HG02610 (cell line): ENCODE results near the gene CSDE1.

ENCODE experiments used
- ATAC-seq: cut with Tn5 transposase; IDR thresholded peaks from one replicate; pipeline ENCODE4 v1.9.1; 2021; ENCODE audit warnings: mild to moderate bottlenecking, moderate library complexity; ENCODE audit not compliant: unreplicated experiment

The CSDE1 gene

DNA sequence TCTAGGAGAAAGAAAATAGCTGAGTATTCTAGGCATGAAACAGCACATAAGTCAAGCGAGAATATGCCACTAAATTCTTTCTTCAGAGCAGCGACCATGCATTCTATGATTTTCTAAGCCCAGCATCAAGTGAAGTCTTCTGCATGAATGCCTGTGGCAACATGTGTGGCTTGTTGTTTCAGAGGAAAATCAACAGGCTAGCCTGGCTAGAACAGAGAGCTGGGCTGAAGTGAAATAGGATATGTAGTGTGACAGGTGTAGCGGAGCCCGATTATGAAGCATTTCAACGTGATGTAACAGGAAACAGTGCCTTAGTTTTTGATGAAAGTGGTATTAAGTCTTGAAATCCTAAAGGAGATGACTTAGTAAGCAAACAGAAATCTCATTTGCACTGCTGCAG is 7.0 kb downstream of the CSDE1 start:
- no peak for ATAC-seq

DNA sequence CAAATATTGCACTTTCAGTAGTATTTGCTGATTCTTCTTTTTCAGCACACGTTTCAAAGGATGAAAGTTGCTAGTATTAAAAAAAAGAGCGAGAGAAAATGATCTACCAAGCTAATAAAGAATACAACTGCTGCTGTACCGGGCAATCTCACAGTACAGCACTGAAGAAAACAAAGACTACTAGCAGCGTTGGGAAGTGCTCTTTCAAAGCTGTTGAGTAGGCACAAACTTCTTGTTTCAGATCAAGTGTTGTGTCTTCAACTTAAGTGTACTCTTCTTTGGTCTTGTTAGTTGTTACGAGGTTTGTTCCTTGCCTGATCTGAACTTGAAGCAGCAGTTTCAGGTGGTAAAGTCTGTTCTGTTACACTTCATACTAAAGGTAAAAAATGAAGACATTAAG is 7.9 kb downstream of the CSDE1 start:
- no peak for ATAC-seq

DNA sequence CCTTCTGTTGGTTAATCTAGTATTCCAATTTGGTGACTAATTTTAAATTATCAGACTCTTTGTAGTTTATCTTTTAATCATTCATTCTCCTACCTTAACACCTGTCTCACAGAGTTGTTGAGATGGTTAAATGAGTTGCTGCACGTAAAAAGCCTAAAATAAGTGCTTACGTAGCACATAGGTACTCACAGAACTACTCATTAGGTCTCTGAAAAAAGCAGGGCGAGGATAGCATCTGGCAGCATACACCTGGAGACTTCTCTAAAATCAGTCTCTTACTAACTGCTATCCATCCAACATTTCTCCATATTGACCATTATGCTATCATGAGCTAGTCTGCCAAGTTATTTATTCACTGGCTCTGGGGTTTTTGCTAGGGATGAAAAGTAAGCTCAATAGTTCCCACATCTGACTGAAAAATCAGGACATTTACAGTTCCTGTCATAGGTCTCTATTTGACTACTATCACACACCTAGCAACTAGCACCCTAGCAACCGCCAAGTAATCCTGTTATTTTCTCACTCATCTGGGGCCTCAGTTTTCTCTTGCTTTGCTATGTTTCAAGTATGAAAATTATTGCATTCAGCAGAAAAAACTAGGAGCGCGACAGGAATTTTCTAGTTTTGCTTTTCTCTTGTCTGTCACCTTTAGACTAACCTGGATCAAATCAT is 11.2 kb downstream of the CSDE1 start:
- ATAC-seq, result peak; percentile 65

DNA sequence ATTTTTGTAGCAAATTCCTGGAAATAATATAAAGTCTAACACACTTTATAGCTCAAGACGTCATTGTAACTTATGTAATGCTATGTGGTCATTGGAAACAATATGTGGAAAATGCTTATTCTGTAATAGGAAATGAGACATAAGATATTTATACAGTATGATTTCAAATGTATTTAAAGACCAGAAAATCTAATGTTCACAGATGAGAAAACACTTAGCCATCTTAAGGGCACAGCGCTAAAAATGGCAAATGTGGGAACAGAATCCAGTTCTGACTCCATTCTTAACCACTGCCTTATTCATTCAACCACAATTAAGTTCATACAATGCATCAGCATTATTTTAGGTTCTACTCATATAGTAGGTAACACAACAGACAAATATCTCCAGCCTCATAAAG is 12.5 kb downstream of the CSDE1 start:
- ATAC-seq, result no peak

DNA sequence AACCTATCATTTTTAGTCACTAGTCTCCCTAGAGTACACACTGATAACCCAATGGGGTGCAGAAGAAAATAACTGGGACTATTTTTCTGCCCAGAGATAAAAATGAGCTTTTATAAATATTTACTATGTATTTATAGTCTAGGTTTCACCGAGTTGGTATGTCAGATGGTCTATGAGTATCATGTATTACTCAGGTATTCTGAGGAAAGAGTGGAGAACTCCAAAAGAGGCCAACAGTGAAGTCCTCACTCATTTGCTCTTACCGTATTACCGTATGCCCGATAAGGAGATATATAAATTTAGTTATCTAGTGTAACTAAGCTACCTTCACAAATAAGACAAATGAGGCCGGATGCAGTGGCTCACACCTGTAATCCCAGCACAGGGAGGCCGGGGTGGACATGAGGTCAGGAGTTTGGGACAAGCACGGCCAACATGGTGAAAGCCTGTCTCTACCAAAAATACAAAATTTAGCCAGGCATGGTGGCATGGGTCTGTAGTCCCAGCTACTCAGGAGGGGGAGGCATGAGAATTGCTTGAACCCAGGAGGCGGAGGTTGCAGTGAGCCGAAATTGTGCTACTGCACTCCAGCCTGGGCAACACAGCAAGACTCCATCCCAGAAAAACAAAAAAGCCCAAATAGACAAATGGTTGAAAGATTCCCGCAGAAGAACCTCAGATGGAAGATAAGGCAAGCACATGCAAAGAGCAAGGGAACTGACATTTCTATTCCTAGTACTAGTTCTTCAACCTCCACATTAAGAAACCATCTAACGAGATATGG is 15.6 kb downstream of the CSDE1 start:
- no peak for ATAC-seq

DNA sequence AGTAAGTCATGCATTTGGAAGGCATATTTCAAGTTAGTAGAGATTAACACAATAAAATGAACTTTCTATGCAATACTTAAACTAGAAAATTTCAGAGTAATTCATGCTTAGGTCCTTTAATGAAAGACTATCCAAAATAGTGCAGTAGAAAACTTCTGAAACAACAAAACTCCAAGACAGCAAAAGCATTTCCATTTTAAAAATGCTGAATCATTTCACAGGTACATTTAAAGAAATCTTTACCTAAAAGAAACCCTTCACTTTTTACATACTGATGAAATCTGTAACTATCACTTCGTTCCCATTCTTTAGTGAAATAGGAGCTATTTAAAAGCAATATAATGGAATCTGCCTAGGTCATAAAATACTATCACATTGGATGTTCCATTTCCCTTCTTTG is 17.5 kb downstream of the CSDE1 start:
- no peak for ATAC-seq

DNA sequence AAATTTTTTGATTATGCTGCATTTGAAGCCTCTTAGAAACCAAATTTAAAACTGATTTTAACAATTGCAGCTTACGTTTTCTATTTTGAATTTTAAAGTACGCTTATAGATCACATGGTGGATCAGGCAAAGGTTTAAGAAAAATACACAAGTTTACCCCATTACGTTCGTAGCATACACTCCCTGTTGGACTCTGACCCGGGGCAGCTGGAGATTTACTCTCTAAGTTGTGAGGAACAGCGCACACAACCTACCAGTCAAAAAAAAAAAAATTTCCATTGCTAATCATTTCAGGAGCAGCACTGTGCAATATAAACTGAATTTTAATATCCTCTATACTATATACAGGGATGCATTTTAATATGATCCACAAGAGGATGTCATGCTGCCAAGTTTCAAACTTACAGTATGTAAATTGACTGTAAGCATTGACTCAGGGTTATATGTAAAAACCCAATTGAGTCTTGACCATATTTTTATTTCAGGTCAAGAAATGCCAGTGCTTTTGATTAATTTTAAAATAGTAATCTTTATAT is 20.4 kb downstream of the CSDE1 start:
- ATAC-seq, result no peak

DNA sequence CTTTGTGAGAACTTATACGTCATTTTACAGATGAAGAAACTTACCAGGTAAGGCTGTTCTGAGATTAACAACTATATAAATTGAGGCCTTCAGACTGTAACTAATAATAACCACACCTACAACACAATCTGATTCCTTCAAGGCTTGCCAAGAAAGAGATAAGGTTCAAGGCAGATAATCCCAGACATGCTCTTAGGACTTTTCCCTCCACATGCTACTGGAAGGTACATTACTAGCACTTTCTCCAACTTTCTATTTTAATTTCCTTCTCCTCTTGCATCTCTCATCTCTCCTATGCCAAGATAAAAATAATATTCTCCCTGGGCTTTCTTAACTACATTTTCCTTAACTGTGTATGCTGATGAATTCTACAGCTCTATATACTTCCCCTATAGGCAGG is 22.3 kb downstream of the CSDE1 start:
- no peak for ATAC-seq

DNA sequence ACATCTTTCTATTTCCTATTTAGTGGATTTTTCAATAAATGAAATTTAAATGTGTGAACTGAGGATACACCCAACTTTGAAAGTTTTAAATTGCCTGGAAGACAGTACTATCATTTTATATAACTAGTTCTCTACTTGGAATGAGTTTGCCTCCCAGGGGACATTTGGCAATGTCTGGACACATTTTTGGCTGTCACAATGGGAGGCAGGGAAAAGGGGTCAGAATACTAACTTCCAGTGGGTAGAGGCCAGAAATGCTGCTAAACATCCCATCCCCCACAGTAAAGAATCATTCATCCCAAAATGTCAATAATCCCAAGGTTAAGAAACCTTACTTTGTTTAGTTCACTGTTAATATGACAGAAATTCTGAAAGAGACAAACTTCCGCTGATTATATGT is 28.0 kb downstream of the CSDE1 start:
- ATAC-seq, result no peak

DNA sequence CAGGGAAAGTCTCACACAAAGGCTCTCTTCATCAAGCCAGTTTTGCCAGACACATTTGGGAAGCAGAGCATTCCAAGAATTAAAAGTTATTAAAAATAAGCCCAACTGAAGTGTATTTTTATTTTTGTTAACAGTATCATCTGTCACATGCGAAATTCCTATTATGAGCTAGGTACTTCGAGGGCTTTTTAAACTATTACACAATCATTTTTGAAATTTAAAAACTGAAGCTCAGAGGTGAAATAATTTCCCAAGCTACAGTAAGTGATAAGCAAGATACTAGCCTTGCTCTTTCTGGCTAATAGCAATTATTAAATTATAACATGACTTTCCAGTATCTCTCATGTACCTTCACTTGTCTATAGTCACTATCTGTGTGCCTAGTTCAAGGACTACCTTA is 29.2 kb downstream of the CSDE1 start:
- ATAC-seq, result no peak

DNA sequence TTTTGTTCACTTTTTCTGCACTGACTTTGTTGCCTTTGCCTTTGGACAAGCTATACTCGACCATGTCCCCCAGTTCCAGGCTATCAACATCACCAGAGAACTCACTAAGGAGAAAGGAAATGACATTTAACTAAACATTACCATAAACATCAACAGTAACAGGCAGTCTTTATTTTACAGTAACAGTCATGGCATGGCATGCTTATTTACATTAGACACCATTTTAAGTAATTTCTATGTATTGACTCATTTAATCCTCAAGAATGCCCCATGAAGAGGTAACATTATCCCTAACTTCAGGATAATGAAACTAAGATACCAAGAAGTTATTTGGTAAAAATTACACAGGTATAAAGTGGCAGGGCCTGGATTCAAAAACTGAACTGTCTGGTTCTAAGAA is 32.6 kb downstream of the CSDE1 start:
- ATAC-seq, result no peak

DNA sequence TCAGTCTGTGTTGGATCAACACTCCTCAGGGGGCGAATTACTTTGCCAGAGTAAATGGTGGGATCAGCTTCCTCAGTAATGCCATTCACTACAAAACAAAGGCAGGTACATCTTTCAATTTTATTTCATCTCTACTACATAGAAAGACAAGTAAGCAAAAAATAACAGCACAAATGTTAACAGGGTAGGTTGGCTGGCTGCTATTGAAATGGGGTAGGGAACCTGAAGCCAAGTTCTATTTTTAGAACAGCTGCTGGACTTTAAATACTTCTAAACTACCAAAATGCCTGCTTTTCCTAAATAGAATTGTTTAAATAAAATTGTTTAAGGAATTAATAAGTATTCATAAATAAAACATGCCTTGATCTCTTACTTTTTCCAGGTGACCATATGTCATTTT is 33.9 kb downstream of the CSDE1 start:
- no peak for ATAC-seq

DNA sequence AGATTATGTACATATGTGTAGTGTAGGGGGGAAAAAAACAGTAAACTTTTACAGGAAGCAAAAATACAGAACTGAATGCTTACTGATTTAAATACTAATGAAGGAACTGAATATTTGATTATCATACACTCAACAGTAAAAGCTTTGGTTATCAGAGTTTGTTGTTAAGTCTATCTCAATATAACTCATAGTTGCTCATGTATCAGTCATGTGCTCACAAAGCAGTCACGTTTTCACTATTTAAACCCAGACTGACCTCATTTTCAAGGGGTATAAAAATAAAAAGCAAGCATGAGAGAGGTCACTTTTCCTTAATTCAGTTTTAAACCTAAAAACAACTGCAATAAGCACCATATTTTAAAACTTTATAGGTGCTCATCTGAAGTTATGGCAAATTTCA is 34.3 kb downstream of the CSDE1 start:
- ATAC-seq, result no peak

DNA sequence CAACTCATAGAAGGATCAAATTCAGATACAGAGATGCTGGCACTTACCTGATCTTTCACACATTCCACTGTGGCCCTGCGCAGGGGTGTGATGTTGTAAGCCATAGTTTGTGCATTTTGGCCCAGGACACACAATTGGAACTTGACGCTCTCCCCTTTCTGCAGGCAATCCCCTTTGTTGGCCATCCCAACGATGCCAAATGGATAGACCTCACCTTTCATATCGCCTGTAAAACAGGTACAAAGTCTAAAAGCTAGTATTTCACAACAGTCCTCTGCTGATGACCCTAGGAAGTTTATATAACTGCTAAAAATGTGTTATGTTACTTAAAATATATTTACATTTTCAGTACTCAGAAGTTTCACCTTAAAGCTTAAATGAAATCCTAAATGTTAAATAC is 37.3 kb downstream of the CSDE1 start:
- ATAC-seq, result no peak

DNA sequence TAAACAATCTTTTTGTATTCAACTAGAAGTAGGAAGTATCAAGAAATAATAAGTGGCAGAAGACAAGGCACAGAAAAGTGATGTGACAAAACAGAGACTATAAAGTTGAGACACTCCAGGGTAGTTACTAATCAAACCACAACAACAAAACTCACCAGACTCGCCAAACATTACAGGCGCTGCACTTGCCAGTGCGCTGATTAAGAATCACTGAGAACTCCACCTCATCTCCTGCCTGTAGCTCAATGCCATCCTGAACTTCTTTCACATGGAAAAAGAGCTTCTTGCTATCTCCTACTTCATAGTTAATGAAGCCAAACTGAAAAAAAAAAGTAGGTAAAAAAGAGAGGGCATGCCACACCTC is 38.4 kb downstream of the CSDE1 start:
- no peak for ATAC-seq

DNA sequence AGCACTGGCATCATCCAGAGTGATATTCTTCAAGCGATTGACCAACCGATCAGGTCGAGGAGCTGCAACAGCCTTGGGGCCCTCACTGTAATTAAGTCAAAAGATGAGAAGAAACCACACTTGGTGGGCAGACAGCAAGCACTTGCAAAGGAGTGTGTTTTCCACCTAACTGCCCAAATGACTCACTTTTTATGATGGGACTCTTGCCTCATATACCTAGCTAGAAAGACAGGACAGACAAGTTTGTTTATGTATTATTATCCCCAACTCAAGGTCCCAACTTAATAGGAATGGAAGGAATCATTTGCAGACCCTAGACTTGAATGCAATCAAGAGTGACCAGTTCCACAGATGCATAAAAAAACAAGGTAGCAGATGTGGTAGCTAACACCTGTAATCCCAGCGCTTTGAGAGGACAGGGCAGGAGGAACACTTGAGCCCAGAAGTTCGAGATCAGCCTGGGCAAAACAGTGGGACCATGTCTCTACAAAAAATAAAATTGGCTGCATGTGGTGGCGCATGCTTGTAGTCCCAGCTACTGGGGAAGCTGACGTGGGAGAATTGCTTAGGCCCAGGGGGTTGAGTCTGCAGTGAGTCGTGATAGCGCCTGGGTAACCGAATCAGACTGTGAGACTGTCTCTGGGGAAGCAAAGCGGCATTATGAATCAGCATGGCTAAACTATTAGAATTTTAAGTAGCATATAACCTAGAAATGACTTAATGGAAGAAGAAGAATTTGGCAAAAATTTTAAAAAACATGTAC is 38.9 kb downstream of the CSDE1 start:
- ATAC-seq, result no peak

DNA sequence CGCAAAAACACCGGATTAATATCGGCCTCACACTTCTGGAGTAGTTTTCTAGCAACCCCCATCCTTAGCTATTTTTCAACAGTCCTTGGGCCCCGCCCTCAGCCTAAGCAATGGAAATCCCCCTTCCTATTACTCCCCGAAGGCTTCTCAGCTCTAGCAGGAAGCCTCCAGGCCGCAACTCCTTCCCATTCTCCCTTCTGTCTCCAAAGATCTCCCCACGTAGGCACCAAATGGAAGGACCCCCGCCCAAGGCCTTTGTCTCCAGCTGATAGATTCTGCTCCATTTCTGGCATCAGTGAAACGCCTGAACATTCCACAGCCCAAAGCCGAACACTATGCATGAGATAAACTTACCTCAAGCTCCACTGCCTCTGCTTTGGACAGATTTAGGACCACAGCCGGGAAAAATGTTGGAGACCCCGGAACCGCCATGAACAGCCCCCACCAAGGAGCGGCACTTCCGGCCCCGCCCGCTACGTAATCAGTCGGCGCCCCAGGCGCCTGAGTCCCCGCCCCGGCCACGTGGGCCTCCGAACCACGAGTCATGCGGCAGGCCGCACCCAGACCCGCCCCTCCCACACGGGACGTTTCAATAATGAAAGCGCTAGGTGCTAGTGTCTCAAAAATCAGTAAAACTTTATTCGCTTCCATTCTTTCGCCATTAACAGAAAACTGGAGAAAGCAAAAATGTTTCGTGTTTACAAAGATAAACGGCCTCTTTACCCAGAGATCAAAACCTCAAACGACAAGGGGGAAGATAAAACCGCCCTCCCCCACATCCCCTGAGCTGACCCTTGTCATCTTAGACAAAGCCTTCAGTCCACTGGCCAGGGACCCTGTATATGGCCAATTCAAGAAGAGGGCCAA is 41.2 kb downstream of the CSDE1 start, which contains the start of gene NRAS:
NRAS (minus strand) TSS at position 468 of the 867 bp plus-strand sequence. CDS start 611 bp downstream, outside the sequence.
- ATAC-seq, result peak; percentile 91

DNA sequence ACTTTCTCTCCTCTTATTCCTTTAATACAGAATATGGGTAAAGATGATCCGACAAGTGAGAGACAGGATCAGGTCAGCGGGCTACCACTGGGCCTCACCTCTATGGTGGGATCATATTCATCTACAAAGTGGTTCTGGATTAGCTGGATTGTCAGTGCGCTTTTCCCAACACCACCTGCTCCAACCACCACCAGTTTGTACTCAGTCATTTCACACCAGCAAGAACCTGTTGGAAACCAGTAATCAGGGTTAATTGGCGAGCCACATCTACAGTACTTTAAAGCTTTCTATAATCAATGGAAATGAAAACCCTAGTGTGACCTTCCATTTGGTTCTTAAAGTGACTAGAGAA is 41.9 kb downstream of the CSDE1 start:
- ATAC-seq, result peak; percentile 11

DNA sequence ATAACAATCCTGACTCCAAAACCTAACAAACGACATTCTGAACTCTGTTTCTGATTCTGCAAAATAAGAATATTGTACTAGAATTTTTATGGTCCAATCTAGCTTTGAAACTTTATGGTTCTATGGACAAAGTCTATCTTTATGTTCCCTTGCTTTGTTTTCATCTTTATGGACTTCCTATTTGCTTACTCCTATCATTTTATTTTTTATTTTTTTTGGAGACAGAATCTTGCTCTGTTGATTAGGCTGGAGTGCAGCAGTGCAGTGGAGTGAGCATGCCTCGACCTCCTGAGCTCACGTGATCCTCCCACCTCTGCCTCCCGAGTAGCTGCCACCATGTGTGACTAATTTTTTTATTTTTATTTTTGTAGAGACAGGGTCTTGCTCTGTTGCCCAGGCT is 44.8 kb downstream of the CSDE1 start:
- ATAC-seq, result no peak

DNA sequence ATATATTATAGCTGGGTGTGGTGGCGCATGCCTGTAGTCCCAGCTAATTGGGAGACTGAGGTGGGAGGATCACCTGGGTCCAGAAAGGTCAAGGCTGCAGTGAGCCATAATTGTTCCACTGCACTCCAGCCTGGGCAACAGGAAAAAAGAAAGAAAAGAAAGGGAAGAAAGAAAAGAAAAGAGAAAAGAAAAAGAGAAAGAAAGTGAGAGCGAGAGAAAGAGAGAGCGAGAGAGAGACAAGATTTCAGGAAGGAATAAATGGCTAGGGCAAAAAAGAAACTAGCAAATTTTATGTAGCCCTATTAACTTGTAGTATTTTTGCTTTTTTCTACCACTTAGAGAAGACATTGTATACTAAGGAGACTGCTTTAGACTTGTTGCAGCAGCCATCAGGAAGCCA is 47.4 kb downstream of the CSDE1 start:
- ATAC-seq, result no peak

DNA sequence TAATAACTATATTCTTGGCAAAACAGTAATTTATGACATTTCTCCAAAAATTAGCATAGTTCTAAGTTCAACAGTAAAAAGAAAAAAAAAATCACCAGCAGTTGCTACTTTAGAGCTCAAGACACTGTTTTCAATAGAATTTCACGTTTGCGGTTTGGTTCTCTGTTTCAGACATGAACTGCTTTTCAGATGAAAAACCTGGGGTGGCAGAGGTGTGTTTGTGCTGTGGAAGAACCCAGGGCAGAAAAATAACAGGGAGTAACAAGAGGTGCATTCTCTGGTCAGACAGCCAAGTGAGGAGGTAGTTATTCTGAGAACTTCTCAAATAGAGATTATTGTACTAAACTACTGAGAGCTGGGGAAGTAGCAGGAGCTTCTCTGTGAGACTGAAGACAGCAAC is 50.2 kb downstream of the CSDE1 start:
- no peak for ATAC-seq
